ENCODE measurements around the gene MALT1. TPM values are rescaled to one million over a fixed set of nuclear protein-coding genes. Genes with fewer than 3 reads are reported as not detected.

The MALT1 gene
- total RNA-seq, 4 donors from 2014 or later: 18.3 to 27.5 (median 22.6) TPM

GRCh38 chr18:58796220-58796619 is 125.0 kb downstream of the MALT1 start:
- no peak for TF ChIP-seq CTCF (IDR thresholded peaks at IDR 0.05)
- no peak for TF ChIP-seq EP300 (IDR thresholded peaks at IDR 0.05)
- TF ChIP-seq POLR2A (IDR thresholded peaks at IDR 0.05; ENCODE audit: low read depth): no peak
- no peak for TF ChIP-seq POLR2AphosphoS5 (IDR thresholded peaks at IDR 0.05)
- Histone ChIP-seq H3K4me1 (no peaks in the 10 kb centered on the region), H3K4me3 (no peak overlapping the region), H3K9me3 (no peaks in the 10 kb centered on the region), H3K27me3 (no peaks in the 10 kb centered on the region), H3K36me3 (no peaks in the 10 kb centered on the region), H3K27ac (replicated peaks in 1 of 4) (no peak overlapping the region)
- intact Hi-C loops (cut with DNase I): no loop called here
- 89% methylated on average over 1 of the region's 1 CpG for WGBS
- DNase-seq (ENCODE audit: extremely low spot score): no peak

- intact Hi-C loops (cut with DNase I): no loop called here
- TF ChIP-seq CTCF (IDR thresholded peaks at IDR 0.05): no peak
- TF ChIP-seq EP300 (IDR thresholded peaks at IDR 0.05): no peak
- TF ChIP-seq POLR2AphosphoS5 (IDR thresholded peaks at IDR 0.05): no peak
- no peak for TF ChIP-seq POLR2A (IDR thresholded peaks at IDR 0.05; ENCODE audit: low read depth)
- no peaks in the 10 kb centered on the region for H3K36me3 ChIP-seq
- no peak overlapping the region for H3K27ac ChIP-seq (replicated peaks in 1 of 4)
- 70% methylated on average over 4 of the region's 4 CpGs for WGBS
- no peak overlapping the region for H3K4me3 ChIP-seq
- no peaks in the 10 kb centered on the region for H3K27me3 ChIP-seq
- DNase-seq (ENCODE audit: extremely low spot score): no peak
- no peaks in the 10 kb centered on the region for H3K4me1 ChIP-seq
- H3K9me3 ChIP-seq: no peaks in the 10 kb centered on the region
Observed at GRCh38 chr18:58800582-58800981, 129.3 kb downstream of the MALT1 start.

- Histone ChIP-seq H3K9me3 (no peaks in the 10 kb centered on the region), H3K27me3 (no peaks in the 10 kb centered on the region), H3K27ac (replicated peaks in 1 of 4) (no peak overlapping the region), H3K4me1 (no peaks in the 10 kb centered on the region), H3K36me3 (no peaks in the 10 kb centered on the region), H3K4me3 (no peak overlapping the region)
- TF ChIP-seq CTCF (IDR thresholded peaks at IDR 0.05): no peak
- no peak for TF ChIP-seq POLR2A (IDR thresholded peaks at IDR 0.05; ENCODE audit: low read depth)
- no peak for TF ChIP-seq EP300 (IDR thresholded peaks at IDR 0.05)
- TF ChIP-seq POLR2AphosphoS5 (IDR thresholded peaks at IDR 0.05): no peak
- no peak for DNase-seq (ENCODE audit: extremely low spot score)
- 94% methylated on average over 5 of the region's 5 CpGs for WGBS
- intact Hi-C loops (cut with DNase I): no loop called here
Observed at GRCh38 chr18:58802959-58803358, 131.7 kb downstream of the MALT1 start.

GRCh38 chr18:58803978-58804377 is 132.7 kb downstream of the MALT1 start:
- TF ChIP-seq POLR2AphosphoS5 (IDR thresholded peaks at IDR 0.05): no peak
- no peak for TF ChIP-seq EP300 (IDR thresholded peaks at IDR 0.05)
- no peak for TF ChIP-seq CTCF (IDR thresholded peaks at IDR 0.05)
- no peak for TF ChIP-seq POLR2A (IDR thresholded peaks at IDR 0.05; ENCODE audit: low read depth)
- no peak for DNase-seq (ENCODE audit: extremely low spot score)
- Histone ChIP-seq H3K4me1 (no peaks in the 10 kb centered on the region), H3K27me3 (no peaks in the 10 kb centered on the region), H3K4me3 (no peak overlapping the region), H3K36me3 (no peaks in the 10 kb centered on the region), H3K27ac (replicated peaks in 1 of 4) (no peak overlapping the region), H3K9me3 (no peaks in the 10 kb centered on the region)
- intact Hi-C loops (cut with DNase I): no loop called here
- WGBS: 100% methylated on average over 4 of the region's 4 CpGs

Other genes with a start within 250 kb of the MALT1 start
- under 1 TPM in 3 of 4 donors, not detected in 1; under 0.01 to 0.11 (median under 0.01) TPM for gene ALPK2, start 42.4 kb upstream of the MALT1 start, total RNA-seq
- 100 to 1,000 TPM in 1 of 4 donors, 10 to 100 TPM in 3; 62.3 to 121 (median 64.7) TPM for gene ZNF532, start 193.4 kb downstream of the MALT1 start, total RNA-seq

Measured in esophagus muscularis mucosa (tissue), 4 donors.